ENCODE measurements around the gene NUDCD3. TPM values are rescaled to one million over a fixed set of nuclear protein-coding genes. Genes with fewer than 3 reads are reported as not detected.

The NUDCD3 gene
- total and polyA plus RNA-seq, 10 donors: 21.7 to 97.9 (median 41.3) TPM

DNA sequence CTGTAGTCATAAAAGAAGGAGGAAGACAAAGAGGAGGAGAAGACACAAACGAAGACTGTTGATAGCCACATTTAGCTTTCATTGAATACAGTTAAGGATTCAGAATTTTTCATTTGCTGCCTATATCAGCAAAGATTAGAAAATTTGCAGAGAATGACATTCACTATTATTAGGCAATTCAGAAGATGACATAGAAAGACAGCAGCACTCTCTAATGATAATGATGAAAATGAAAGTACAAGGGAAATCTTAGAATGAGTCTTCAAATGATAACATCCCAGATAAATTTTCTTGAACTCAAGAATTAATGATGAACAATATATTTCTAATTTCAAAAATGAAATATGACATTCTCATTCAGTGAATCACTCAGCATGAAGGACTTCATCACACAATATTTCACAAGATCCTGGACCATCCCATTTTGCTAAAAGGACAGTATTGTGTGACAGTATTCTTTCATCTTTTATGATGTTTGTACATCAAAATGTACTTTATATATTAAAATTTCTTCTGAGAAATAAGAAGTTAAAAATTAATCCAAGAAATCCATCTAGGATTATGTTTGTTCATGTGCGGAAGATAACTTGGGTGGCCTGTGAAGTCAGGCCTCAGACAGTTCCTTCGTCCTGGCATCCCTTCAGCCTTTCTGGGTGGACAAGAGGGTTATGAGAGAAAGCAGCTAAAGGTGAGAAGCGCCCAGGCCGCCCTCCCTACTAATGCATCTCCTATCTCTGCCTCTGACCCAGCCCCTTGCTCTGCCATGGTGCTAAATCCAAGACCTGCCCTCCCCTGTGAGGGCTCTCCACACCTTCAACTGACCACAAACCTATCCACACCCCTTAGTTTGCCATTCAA is 117.7 kb downstream of the NUDCD3 start:
- H3K27ac ChIP-seq: no peak overlapping the region
- H3K36me3 ChIP-seq: no peaks in the 10 kb centered on the region
- H3K4me1 ChIP-seq: peaks cover 0 to 3% (median 0%) of the 10 kb centered on the region in 6 donors
- H3K4me3 ChIP-seq: no peak overlapping the region
- intact Hi-C loops (cut with DNase I; ENCODE audit: low total_unique reads): no loop called here
- 74 to 90% (median 81%) methylated on average over 5 of the region's 5 CpGs for WGBS, 5 donors
- peaks cover 0 to 31% (median 0%) of the 10 kb centered on the region in 7 donors for H3K27me3 ChIP-seq (replicated peaks in 1 of 7)
- no peak for DNase-seq
- peaks cover 0 to 17% (median 11%) of the 10 kb centered on the region in 8 donors for H3K9me3 ChIP-seq
- no peak for TF ChIP-seq POLR2A (IDR thresholded peaks at IDR 0.05)
- no peak for TF ChIP-seq POLR2AphosphoS5 (IDR thresholded peaks at IDR 0.05)
- TF ChIP-seq, protein P1, sequence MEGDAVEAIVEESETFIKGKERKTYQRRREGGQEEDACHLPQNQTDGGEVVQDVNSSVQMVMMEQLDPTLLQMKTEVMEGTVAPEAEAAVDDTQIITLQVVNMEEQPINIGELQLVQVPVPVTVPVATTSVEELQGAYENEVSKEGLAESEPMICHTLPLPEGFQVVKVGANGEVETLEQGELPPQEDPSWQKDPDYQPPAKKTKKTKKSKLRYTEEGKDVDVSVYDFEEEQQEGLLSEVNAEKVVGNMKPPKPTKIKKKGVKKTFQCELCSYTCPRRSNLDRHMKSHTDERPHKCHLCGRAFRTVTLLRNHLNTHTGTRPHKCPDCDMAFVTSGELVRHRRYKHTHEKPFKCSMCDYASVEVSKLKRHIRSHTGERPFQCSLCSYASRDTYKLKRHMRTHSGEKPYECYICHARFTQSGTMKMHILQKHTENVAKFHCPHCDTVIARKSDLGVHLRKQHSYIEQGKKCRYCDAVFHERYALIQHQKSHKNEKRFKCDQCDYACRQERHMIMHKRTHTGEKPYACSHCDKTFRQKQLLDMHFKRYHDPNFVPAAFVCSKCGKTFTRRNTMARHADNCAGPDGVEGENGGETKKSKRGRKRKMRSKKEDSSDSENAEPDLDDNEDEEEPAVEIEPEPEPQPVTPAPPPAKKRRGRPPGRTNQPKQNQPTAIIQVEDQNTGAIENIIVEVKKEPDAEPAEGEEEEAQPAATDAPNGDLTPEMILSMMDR (IDR thresholded peaks at IDR 0.05 in 8 of 11, conservative IDR thresholded peaks at IDR 0.05 in 3 of 11): no peak

DNA sequence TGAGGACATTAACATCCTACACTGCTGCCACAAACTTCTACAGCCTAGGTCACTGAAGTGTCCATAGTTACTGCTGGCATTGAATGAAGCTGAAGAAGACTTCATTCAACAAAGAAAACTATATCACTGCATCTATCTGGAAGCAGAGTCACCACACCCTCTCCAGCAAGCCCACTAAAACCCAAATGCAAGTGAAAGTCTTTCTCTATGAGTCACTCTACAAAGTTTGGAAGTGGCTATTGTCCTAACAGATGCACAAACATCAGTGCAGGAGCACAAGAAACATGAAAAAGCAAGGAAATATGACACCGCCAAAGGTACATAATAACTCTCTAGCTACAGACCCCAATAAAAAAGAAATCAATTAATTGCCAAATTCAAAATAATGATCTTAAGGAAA is 121.6 kb downstream of the NUDCD3 start:
- H3K27me3 ChIP-seq (replicated peaks in 1 of 7): peaks cover 0 to 22% (median 0%) of the 10 kb centered on the region in 7 donors
- intact Hi-C loops (cut with DNase I; ENCODE audit: low total_unique reads): no loop called here
- H3K4me1 ChIP-seq: no peaks in the 10 kb centered on the region
- H3K27ac ChIP-seq: no peak overlapping the region
- H3K36me3 ChIP-seq: no peaks in the 10 kb centered on the region
- no peak overlapping the region for H3K4me3 ChIP-seq
- WGBS, 5 donors: 84 to 100% (median 94%) methylated on average over 1 of the region's 1 CpG
- TF ChIP-seq, protein P1 (IDR thresholded peaks at IDR 0.05 in 8 of 11, conservative IDR thresholded peaks at IDR 0.05 in 3 of 11): no peak
- TF ChIP-seq POLR2A (IDR thresholded peaks at IDR 0.05) (no peak), POLR2AphosphoS5 (IDR thresholded peaks at IDR 0.05) (no peak)
- peaks cover 0 to 17% (median 11%) of the 10 kb centered on the region in 8 donors for H3K9me3 ChIP-seq
- no peak for DNase-seq

DNA sequence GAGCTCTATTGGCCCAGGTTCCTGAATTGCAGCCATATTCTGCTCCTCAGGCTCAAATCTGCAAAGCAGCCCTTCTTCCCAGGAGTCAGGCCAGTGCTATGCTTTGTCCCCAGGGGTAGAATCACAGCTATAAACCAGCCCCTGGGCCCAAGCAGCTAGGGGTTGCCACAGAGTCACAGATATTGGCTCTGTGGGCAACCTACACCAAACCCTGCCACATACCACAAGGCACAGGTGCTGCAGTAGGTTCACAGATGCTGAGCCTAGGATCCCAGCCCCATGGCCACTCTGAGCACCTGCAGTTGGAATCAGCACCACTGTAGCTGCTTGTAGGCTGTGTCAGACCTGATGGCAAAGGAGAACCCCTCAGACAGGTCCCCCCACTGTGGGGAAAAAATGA is 122.0 kb downstream of the NUDCD3 start:
- peaks cover 0 to 17% (median 11%) of the 10 kb centered on the region in 8 donors for H3K9me3 ChIP-seq
- intact Hi-C loops (cut with DNase I; ENCODE audit: low total_unique reads): no loop called here
- H3K27ac ChIP-seq: no peak overlapping the region
- no peak for DNase-seq
- H3K27me3 ChIP-seq (replicated peaks in 1 of 7): peaks cover 0 to 21% (median 0%) of the 10 kb centered on the region in 7 donors
- TF ChIP-seq, protein P1 (IDR thresholded peaks at IDR 0.05 in 8 of 11, conservative IDR thresholded peaks at IDR 0.05 in 3 of 11): no peak
- TF ChIP-seq POLR2AphosphoS5 (IDR thresholded peaks at IDR 0.05): no peak
- no peak overlapping the region for H3K4me3 ChIP-seq
- H3K36me3 ChIP-seq: no peaks in the 10 kb centered on the region
- no peaks in the 10 kb centered on the region for H3K4me1 ChIP-seq

DNA sequence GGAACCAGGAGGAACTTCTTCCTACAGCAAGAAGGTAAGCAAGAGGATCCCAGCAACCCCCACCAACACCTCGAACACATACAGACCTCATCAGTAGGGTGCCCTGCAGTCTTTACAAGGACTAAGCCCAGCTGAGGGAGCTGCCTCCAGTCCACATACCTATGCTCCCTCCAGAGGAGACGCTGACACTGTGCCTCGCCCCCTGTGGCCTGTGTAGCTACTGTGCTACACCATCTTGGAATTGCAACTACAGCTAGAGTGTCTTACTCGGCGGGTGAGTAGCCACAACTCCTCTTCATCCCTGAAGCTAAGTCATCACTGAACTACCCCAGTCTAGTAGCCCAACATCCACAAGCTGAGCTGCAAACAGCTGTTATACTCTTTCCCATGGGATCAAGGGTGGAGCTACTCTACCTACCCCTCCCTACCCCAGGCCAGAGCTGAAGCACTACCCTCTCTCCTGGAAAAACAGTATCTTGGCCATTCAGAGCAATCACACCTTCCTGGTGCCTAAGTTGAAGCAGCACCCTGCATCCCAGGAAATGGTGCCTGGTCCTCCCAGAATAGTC is 122.9 kb downstream of the NUDCD3 start:
- Histone ChIP-seq H3K9me3 (peaks cover 0 to 17% (median 11%) of the 10 kb centered on the region in 8 donors), H3K27me3 (replicated peaks in 1 of 7) (peaks cover 0 to 21% (median 0%) of the 10 kb centered on the region in 7 donors), H3K4me1 (no peaks in the 10 kb centered on the region), H3K27ac (no peak overlapping the region), H3K4me3 (no peak overlapping the region), H3K36me3 (no peaks in the 10 kb centered on the region)
- intact Hi-C loops (cut with DNase I; ENCODE audit: low total_unique reads): no loop called here
- TF ChIP-seq, protein P1 (IDR thresholded peaks at IDR 0.05 in 8 of 11, conservative IDR thresholded peaks at IDR 0.05 in 3 of 11): no peak
- TF ChIP-seq POLR2AphosphoS5 (IDR thresholded peaks at IDR 0.05): no peak
- TF ChIP-seq POLR2A (IDR thresholded peaks at IDR 0.05): no peak
- no peak for DNase-seq
- 80 to 94% (median 85%) methylated on average over 5 of the region's 5 CpGs for WGBS, 5 donors
